Endothelial cell of umbilical vein (primary cell): ENCODE data around the gene WDR38.

Experiments
- EZH2 ChIP-seq: IDR thresholded peaks from 2 replicates; pipeline ENCODE4 v1.6.1; 2012; ENCODE audit warnings: borderline replicate concordance, low read depth, mild to moderate bottlenecking, moderate library complexity, low read length, inconsistent platforms; ENCODE audit not compliant: severe bottlenecking
- FOS ChIP-seq: IDR thresholded peaks from 2 replicates; pipeline ENCODE4 v1.6.1; 2011; ENCODE audit warnings: mild to moderate bottlenecking, low read length, moderate library complexity, borderline replicate concordance; ENCODE audit not compliant: insufficient read depth
- JUN ChIP-seq: IDR thresholded peaks from 2 replicates; pipeline ENCODE4 v1.6.1; 2011; ENCODE audit warnings: borderline replicate concordance, low read depth; ENCODE audit not compliant: insufficient read length, insufficient read depth
- POLR2A ChIP-seq: IDR thresholded peaks from 2 replicates; pipeline ENCODE4 v1.6.1; 2012; ENCODE audit warnings: low read depth, mild to moderate bottlenecking, control low read depth, low read length
- TF ChIP-seq, protein P1 (sequence below): IDR thresholded peaks from 2 replicates; pipeline ENCODE4 v1.6.1; 2011; ENCODE audit not compliant: insufficient read depth, insufficient read length
- TF ChIP-seq, protein P2 (sequence below), 2 donors: IDR thresholded peaks; 1 replicate in 1 of 2; 2 replicates in 1 of 2; pipeline ENCODE4 v1.5.1; 2011; ENCODE audit warnings: low read length in 2 of 2, mild to moderate bottlenecking in 2 of 2, moderate library complexity in 2 of 2, control low read depth in 1 of 2, inconsistent platforms in 1 of 2, low read depth in 1 of 2; ENCODE audit not compliant: insufficient read depth in 1 of 2; ENCODE audit errors: extremely low read depth in 1 of 2

GRCh38 chr9:124839612-124840299 lies 13.5 kb upstream of the WDR38 start:
- TF ChIP-seq FOS (no peak), POLR2A (no peak), JUN (no peak), EZH2 (no peak)
- TF ChIP-seq, protein P1, sequence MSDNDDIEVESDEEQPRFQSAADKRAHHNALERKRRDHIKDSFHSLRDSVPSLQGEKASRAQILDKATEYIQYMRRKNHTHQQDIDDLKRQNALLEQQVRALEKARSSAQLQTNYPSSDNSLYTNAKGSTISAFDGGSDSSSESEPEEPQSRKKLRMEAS = no peak
- TF ChIP-seq, protein P2, sequence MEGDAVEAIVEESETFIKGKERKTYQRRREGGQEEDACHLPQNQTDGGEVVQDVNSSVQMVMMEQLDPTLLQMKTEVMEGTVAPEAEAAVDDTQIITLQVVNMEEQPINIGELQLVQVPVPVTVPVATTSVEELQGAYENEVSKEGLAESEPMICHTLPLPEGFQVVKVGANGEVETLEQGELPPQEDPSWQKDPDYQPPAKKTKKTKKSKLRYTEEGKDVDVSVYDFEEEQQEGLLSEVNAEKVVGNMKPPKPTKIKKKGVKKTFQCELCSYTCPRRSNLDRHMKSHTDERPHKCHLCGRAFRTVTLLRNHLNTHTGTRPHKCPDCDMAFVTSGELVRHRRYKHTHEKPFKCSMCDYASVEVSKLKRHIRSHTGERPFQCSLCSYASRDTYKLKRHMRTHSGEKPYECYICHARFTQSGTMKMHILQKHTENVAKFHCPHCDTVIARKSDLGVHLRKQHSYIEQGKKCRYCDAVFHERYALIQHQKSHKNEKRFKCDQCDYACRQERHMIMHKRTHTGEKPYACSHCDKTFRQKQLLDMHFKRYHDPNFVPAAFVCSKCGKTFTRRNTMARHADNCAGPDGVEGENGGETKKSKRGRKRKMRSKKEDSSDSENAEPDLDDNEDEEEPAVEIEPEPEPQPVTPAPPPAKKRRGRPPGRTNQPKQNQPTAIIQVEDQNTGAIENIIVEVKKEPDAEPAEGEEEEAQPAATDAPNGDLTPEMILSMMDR (IDR thresholded peaks at IDR 0.05; ENCODE audit: extremely low read depth in 1 of 2, insufficient read depth in 1 of 2, low read depth in 1 of 2, low read length in 2 of 2) = peak; percentile 41 to 73
